Stomach (tissue), 19 donors: ENCODE results near the gene ANKRD40. TPM values are rescaled to one million over a fixed set of nuclear protein-coding genes. Genes with fewer than 3 reads are reported as not detected.

Experiments used
- DNase-seq, 2 donors: peaks; one replicate each; pipeline versions ENCODE4 v3.0.0 to v3.0.0-alpha.2; 2013 to 2019
- H3K27ac ChIP-seq, 5 donors: fragments of 200-600 bp in 4 of 5; sonication (generic) in 4 of 5; one replicate each; pipeline ENCODE4 v1.5.1; 2013 to 2019; ENCODE audit warnings: mild to moderate bottlenecking in 1 of 5, moderate library complexity in 1 of 5
- H3K27me3 ChIP-seq, 3 donors: fragments of 200-600 bp; sonication (generic); one replicate each; pipeline ENCODE4 v1.5.1; 2017 to 2019; ENCODE audit warnings: mixed run types in 1 of 3
- H3K36me3 ChIP-seq, 4 donors: fragments of 200-600 bp; sonication (generic); 1 replicate in 3 of 4; 2 replicates in 1 of 4; pipeline ENCODE4 v1.5.1; 2016 to 2019
- H3K4me1 ChIP-seq, 4 donors: fragments of 200-600 bp; sonication (generic); one replicate each; pipeline ENCODE4 v1.5.1; 2016 to 2019
- H3K4me3 ChIP-seq, 4 donors: fragments of 200-600 bp; sonication (generic) in 3 of 4; one replicate each; pipeline ENCODE4 v1.5.1; 2016 to 2019; ENCODE audit warnings: mild to moderate bottlenecking in 1 of 4
- H3K9me3 ChIP-seq, 4 donors: fragments of 200-600 bp; sonication (generic); one replicate each; pipeline ENCODE4 v1.5.1; 2016 to 2019
- CTCF ChIP-seq, 7 experiments: fragments of 450-650 bp in 4 of 7; fragments of 200-600 bp in 3 of 7; sonication (generic) in 3 of 7; IDR thresholded peaks; one replicate each; pipeline ENCODE4 v1.5.1; 2016 to 2019; ENCODE audit warnings: antibody characterized with exemption in 7 of 7, control low read depth in 2 of 7, mild to moderate bottlenecking in 1 of 7
- EP300 ChIP-seq: sonication (generic); formaldehyde crosslinking; IDR thresholded peaks from one replicate; pipeline ENCODE4 v1.6.1; 2017; ENCODE audit warnings: antibody characterized with exemption
- POLR2A ChIP-seq, 4 donors: fragments of 450-650 bp; IDR thresholded peaks; one replicate each; pipeline ENCODE4 v1.6.1; 2016; ENCODE audit warnings: antibody characterized with exemption in 4 of 4, control low read depth in 2 of 4, mild to moderate bottlenecking in 1 of 4, moderate library complexity in 1 of 4
- POLR2AphosphoS5 ChIP-seq, 3 donors: sonication (generic); formaldehyde crosslinking; IDR thresholded peaks; one replicate each; pipeline ENCODE4 v1.6.1; 2016; ENCODE audit warnings: antibody characterized with exemption in 3 of 3
- WGBS, 5 donors: extraction: QIAGEN DNeasy Blood & Tissue Kit in 3 of 5; methylation state at CpG; one replicate each; pipeline versions ENCODE4 v1.1.5 to v1.1.7; 2013 to 2018; 5-methylcytosine and 5-hydroxymethylcytosine counted together
- intact Hi-C: fragments of 100-400 bp; cut with DNase I; formaldehyde crosslinking; loops from one replicate; pipeline ENCODE4 v1.15.1; 2023; ENCODE audit warnings: low total_unique reads
- long read RNA-seq, 10 donors: transcript quantifications; one replicate each; lab custom pipeline, GENCODE V29; 2026
- polyA plus RNA-seq, 3 donors: library from polyadenylated mRNA; stranded (reverse); fragments of 200-250 nt; gene quantifications; one replicate each; pipeline ENCODE4 v1.2.3, GENCODE V29; 2013
- total RNA-seq, 5 donors: library from RNA; depleted of rRNA; stranded (reverse); fragments of >200 nt; gene quantifications; one replicate each; pipeline versions ENCODE4 v1.1.0 to v1.2.3, GENCODE V29; 2014 to 2016
- donor health status: healthy with polysubstance abuse.
- donor health status: Bipolar disorder and iron deficiency.
- donor health status: healthy.

ANKRD40 gene
- total RNA-seq, result 10 to 100 TPM in 4 of 5 donors, 1 to 10 TPM in 1; 7.5 to 36.6 (median 23.2) TPM
- polyA plus RNA-seq, result 10 to 100 TPM in 2 of 3 donors, 1 to 10 TPM in 1; 8.3 to 18.8 (median 16.0) TPM
- long read RNA-seq, donor 1, full-length matches to known transcripts, result 4 of 11 reads
- long read RNA-seq, donor 1, partial matches to known transcripts, result 7 of 11 reads
- long read RNA-seq, donor 1, other reads (novel, unspliced or antisense), result 0 of 11 reads
- long read RNA-seq, donor 2, full-length matches to known transcripts, result 7 of 496 reads
- long read RNA-seq, donor 2, partial matches to known transcripts, result 438 of 496 reads
- long read RNA-seq, donor 2, other reads (novel, unspliced or antisense), result 51 of 496 reads
- long read RNA-seq, donor 3, full-length matches to known transcripts, result 2 of 2 reads
- long read RNA-seq, donor 3, partial matches to known transcripts, result 0 of 2 reads
- long read RNA-seq, donor 3, other reads (novel, unspliced or antisense), result 0 of 2 reads
- long read RNA-seq, donor 4, full-length matches to known transcripts, result 1 of 1 reads
- long read RNA-seq, donor 4, partial matches to known transcripts, result 0 of 1 reads
- long read RNA-seq, donor 4, other reads (novel, unspliced or antisense), result 0 of 1 reads
- long read RNA-seq, donor 5, full-length matches to known transcripts, result 8 of 14 reads
- long read RNA-seq, donor 5, partial matches to known transcripts, result 6 of 14 reads
- long read RNA-seq, donor 5, other reads (novel, unspliced or antisense), result 0 of 14 reads
- long read RNA-seq, donor 6, full-length matches to known transcripts, result 18 of 1,890 reads
- long read RNA-seq, donor 6, partial matches to known transcripts, result 1,798 of 1,890 reads
- long read RNA-seq, donor 6, other reads (novel, unspliced or antisense), result 74 of 1,890 reads
- long read RNA-seq, donor 7, full-length matches to known transcripts, result 9 of 29 reads
- long read RNA-seq, donor 7, partial matches to known transcripts, result 20 of 29 reads
- long read RNA-seq, donor 7, other reads (novel, unspliced or antisense), result 0 of 29 reads
- long read RNA-seq, donor 8, full-length matches to known transcripts, result 7 of 7 reads
- long read RNA-seq, donor 8, partial matches to known transcripts, result 0 of 7 reads
- long read RNA-seq, donor 8, other reads (novel, unspliced or antisense), result 0 of 7 reads
- long read RNA-seq, donor 9, full-length matches to known transcripts, result 5 of 626 reads
- long read RNA-seq, donor 9, partial matches to known transcripts, result 530 of 626 reads
- long read RNA-seq, donor 9, other reads (novel, unspliced or antisense), result 91 of 626 reads
- long read RNA-seq, donor 10, full-length matches to known transcripts, result 5 of 5 reads
- long read RNA-seq, donor 10, partial matches to known transcripts, result 0 of 5 reads
- long read RNA-seq, donor 10, other reads (novel, unspliced or antisense), result 0 of 5 reads

- H3K36me3 ChIP-seq, result peaks cover 4 to 11% (median 8%) of the 10 kb centered on the region in 4 donors
- no peaks in the 10 kb centered on the region for H3K9me3 ChIP-seq
- peak within 1 kb of the TSS; percentile 59 to 78 (median 67) for H3K4me3 ChIP-seq
- DNase-seq, result peak; percentile 93 to 96
- peak within 1 kb of the TSS; percentile 93 to 99 (median 98) for H3K27ac ChIP-seq
- peak; percentile 59 to 84 (median 78) for TF ChIP-seq POLR2AphosphoS5 (IDR thresholded peaks at IDR 0.05)
- TF ChIP-seq POLR2A (IDR thresholded peaks at IDR 0.05), result no peak
- TF ChIP-seq CTCF (IDR thresholded peaks at IDR 0.05), result no peak
- no peak for TF ChIP-seq EP300
- intact Hi-C loops, result no loop called here
- H3K4me1 ChIP-seq, result peaks cover 21 to 67% (median 49%) of the 10 kb centered on the region in 4 donors
- no peaks in the 10 kb centered on the region for H3K27me3 ChIP-seq
- WGBS, 5 donors, result 0% methylated on average over 48 to 74 of the region's 74 CpGs
Observed at GRCh38 chr17:50707289-50708049, at the start of gene ANKRD40. Gene ANKRD40, minus strand, starts transcription at chr17:50707914. Its CDS starts 260 bp downstream, at chr17:50707654.

- Histone ChIP-seq H3K4me3 (no peak overlapping the region), H3K4me1 (peaks cover 0 to 17% (median 9%) of the 10 kb centered on the region in 4 donors), H3K9me3 (no peaks in the 10 kb centered on the region), H3K36me3 (peaks cover 33 to 68% (median 65%) of the 10 kb centered on the region in 4 donors), H3K27ac (no peak overlapping the region), H3K27me3 (no peaks in the 10 kb centered on the region)
- WGBS, 5 donors, result 49 to 60% (median 51%) methylated on average over 2 of the region's 2 CpGs
- no peak for DNase-seq
- TF ChIP-seq POLR2AphosphoS5 (IDR thresholded peaks at IDR 0.05) (no peak), EP300 (no peak), CTCF (IDR thresholded peaks at IDR 0.05) (no peak), POLR2A (IDR thresholded peaks at IDR 0.05) (no peak)
- intact Hi-C loops, result no loop called here
Observed at GRCh38 chr17:50754521-50754920, 46.8 kb upstream of the ANKRD40 start.

- 72 to 91% (median 77%) methylated on average over 6 of the region's 6 CpGs for whole genome bisulfite sequencing, 5 donors
- peaks cover 67 to 100% (median 100%) of the 10 kb centered on the region in 4 donors for H3K36me3 ChIP-seq
Observed at GRCh38 chr17:50749245-50749644, 41.5 kb upstream of the ANKRD40 start.

More at GRCh38 chr17:50749245-50749644, 41.5 kb upstream of the ANKRD40 start:
- no peak for TF ChIP-seq CTCF (IDR thresholded peaks at IDR 0.05)
- TF ChIP-seq POLR2AphosphoS5 (IDR thresholded peaks at IDR 0.05), result no peak
- no peak for TF ChIP-seq EP300
- H3K27ac ChIP-seq, result no peak overlapping the region
- no peak for DNase-seq
- H3K4me3 ChIP-seq, result no peak overlapping the region
- H3K9me3 ChIP-seq, result no peaks in the 10 kb centered on the region
- peaks cover 0 to 5% (median 0%) of the 10 kb centered on the region in 4 donors for H3K4me1 ChIP-seq
- intact Hi-C loops, result no loop called here
- no peaks in the 10 kb centered on the region for H3K27me3 ChIP-seq
